Measurements from ENCODE around the gene XKR7.

DNA sequence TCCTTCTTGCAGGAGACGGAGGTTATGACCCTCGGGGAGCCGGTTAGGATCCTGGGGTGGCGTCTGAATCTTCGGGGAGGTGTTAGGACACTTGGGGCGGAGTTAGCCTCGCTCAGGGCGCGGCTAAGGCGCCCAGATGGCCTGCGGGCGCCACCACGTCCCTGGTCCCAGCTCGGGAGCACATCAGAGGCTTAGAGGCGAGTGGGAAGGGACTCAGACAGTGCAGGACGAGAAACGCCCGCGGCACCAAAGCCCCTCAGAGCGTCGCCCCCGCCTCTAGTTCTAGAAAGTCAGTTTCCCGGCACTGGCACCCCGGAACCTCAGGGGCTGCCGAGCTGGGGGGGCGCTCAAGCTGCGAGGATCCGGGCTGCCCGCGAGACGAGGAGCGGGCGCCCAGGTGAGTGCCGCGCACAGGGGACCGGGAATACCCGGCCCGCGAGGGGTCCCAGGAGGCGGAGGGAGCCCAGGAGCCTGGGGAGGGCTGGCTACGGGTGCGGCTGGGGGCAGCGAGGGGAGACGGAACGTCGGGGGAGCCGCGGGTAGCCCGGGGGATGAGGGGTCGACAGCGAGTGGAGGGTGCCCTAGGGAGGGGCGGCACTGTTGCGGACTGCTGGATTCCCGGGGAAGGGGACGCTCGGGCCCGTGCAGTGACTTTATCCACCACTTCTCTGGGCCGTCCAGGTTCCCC lies 84.3 kb downstream of the XKR7 start, which contains the start of gene HCK:
- TF ChIP-seq EZH2 (IDR thresholded peaks at IDR 0.05; ENCODE audit: borderline replicate concordance, insufficient read depth, low read depth, low read length, poor library complexity, severe bottlenecking) (no peak), CTCF (IDR thresholded peaks at IDR 0.05) (no peak)

All from B cell (primary cell).